SK-N-SH (cell line): Measurements from ENCODE around the gene NYNRIN.

Experiments
- EZH2phosphoT487 ChIP-seq: fragments of 200-600 bp; sonication (generic); IDR thresholded peaks from 2 replicates; pipeline ENCODE4 v1.6.1; 2017; ENCODE audit warnings: low read depth, mixed run types, mild to moderate bottlenecking, antibody characterized with exemption, moderate library complexity, borderline replicate concordance
- GABPA ChIP-seq: IDR thresholded peaks from 2 replicates; pipeline ENCODE4 v1.4.0; 2012; ENCODE audit warnings: low read depth, mild to moderate bottlenecking
- NFIC ChIP-seq: IDR thresholded peaks from 2 replicates; pipeline ENCODE4 v1.4.0; 2012; ENCODE audit warnings: borderline replicate concordance
- POLR2AphosphoS5 ChIP-seq: IDR thresholded peaks from 2 replicates; pipeline ENCODE4 v1.6.1; 2012; ENCODE audit warnings: low read depth, low read length
- SIN3A ChIP-seq: IDR thresholded peaks from 2 replicates; pipeline ENCODE4 v1.6.1; 2012; ENCODE audit warnings: low read depth, mild to moderate bottlenecking, low read length, moderate library complexity, borderline replicate concordance
- TAF1 ChIP-seq: IDR thresholded peaks from 2 replicates; pipeline ENCODE4 v1.6.1; 2012; ENCODE audit warnings: low read depth, mild to moderate bottlenecking, low read length, moderate library complexity, borderline replicate concordance
- TCF12 ChIP-seq: IDR thresholded peaks from 2 replicates; pipeline ENCODE4 v1.4.0; 2012
- TF ChIP-seq, protein P1 (sequence below): fragments of 200-600 bp; sonication (generic); IDR thresholded peaks from 2 replicates; pipeline ENCODE4 v1.6.1; 2017; ENCODE audit warnings: antibody characterized with exemption, mild to moderate bottlenecking, moderate library complexity
- TF ChIP-seq, protein P2 (sequence below): IDR thresholded peaks from 2 replicates; pipeline ENCODE4 v1.4.0; 2012; ENCODE audit warnings: low read depth, borderline replicate concordance
- TF ChIP-seq, protein P3 (sequence below): IDR thresholded peaks from 2 replicates; pipeline ENCODE4 v1.6.1; 2012; ENCODE audit warnings: mild to moderate bottlenecking, low read depth, low read length, moderate library complexity

DNA sequence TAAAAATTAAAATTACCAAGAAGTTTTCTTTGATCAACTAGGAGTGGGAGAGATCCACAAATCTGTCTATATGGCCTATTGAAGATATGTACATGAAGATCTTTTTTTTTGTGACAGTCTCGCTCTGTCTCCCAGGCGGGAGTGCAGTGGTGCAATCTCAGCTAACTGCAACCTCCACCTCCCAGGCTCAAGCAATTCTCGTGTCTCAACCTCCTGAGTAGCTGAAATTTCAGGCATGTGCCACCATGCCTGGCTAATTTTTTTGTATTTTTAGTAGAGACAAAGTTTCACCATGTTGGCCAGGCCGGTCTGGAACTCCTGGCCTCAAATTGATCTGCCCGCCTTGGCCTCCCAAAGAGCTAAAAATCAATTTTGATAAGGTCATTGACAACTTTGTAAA lies 35.4 kb upstream of the NYNRIN start:
- TF ChIP-seq, protein P1, sequence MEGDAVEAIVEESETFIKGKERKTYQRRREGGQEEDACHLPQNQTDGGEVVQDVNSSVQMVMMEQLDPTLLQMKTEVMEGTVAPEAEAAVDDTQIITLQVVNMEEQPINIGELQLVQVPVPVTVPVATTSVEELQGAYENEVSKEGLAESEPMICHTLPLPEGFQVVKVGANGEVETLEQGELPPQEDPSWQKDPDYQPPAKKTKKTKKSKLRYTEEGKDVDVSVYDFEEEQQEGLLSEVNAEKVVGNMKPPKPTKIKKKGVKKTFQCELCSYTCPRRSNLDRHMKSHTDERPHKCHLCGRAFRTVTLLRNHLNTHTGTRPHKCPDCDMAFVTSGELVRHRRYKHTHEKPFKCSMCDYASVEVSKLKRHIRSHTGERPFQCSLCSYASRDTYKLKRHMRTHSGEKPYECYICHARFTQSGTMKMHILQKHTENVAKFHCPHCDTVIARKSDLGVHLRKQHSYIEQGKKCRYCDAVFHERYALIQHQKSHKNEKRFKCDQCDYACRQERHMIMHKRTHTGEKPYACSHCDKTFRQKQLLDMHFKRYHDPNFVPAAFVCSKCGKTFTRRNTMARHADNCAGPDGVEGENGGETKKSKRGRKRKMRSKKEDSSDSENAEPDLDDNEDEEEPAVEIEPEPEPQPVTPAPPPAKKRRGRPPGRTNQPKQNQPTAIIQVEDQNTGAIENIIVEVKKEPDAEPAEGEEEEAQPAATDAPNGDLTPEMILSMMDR: no peak
- TF ChIP-seq EZH2phosphoT487: no peak
- no peak for TF ChIP-seq GABPA
- TF ChIP-seq TAF1: no peak
- TF ChIP-seq, protein P2, sequence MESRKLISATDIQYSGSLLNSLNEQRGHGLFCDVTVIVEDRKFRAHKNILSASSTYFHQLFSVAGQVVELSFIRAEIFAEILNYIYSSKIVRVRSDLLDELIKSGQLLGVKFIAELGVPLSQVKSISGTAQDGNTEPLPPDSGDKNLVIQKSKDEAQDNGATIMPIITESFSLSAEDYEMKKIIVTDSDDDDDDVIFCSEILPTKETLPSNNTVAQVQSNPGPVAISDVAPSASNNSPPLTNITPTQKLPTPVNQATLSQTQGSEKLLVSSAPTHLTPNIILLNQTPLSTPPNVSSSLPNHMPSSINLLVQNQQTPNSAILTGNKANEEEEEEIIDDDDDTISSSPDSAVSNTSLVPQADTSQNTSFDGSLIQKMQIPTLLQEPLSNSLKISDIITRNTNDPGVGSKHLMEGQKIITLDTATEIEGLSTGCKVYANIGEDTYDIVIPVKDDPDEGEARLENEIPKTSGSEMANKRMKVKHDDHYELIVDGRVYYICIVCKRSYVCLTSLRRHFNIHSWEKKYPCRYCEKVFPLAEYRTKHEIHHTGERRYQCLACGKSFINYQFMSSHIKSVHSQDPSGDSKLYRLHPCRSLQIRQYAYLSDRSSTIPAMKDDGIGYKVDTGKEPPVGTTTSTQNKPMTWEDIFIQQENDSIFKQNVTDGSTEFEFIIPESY: no peak
- no peak for TF ChIP-seq POLR2AphosphoS5
- no peak for TF ChIP-seq SIN3A
- no peak for TF ChIP-seq NFIC
- TF ChIP-seq, protein P3, sequence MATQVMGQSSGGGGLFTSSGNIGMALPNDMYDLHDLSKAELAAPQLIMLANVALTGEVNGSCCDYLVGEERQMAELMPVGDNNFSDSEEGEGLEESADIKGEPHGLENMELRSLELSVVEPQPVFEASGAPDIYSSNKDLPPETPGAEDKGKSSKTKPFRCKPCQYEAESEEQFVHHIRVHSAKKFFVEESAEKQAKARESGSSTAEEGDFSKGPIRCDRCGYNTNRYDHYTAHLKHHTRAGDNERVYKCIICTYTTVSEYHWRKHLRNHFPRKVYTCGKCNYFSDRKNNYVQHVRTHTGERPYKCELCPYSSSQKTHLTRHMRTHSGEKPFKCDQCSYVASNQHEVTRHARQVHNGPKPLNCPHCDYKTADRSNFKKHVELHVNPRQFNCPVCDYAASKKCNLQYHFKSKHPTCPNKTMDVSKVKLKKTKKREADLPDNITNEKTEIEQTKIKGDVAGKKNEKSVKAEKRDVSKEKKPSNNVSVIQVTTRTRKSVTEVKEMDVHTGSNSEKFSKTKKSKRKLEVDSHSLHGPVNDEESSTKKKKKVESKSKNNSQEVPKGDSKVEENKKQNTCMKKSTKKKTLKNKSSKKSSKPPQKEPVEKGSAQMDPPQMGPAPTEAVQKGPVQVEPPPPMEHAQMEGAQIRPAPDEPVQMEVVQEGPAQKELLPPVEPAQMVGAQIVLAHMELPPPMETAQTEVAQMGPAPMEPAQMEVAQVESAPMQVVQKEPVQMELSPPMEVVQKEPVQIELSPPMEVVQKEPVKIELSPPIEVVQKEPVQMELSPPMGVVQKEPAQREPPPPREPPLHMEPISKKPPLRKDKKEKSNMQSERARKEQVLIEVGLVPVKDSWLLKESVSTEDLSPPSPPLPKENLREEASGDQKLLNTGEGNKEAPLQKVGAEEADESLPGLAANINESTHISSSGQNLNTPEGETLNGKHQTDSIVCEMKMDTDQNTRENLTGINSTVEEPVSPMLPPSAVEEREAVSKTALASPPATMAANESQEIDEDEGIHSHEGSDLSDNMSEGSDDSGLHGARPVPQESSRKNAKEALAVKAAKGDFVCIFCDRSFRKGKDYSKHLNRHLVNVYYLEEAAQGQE: no peak
- no peak for TF ChIP-seq TCF12
